K562 (cell line): ENCODE data around the gene CFD. TPM values are rescaled to one million over a fixed set of nuclear protein-coding genes. Genes with fewer than 3 reads are reported as not detected.
A peak's percentile ranks its signal among the peaks of the same experiment; 100 is the strongest.

Experiments used
- ADNP ChIP-seq: fragments of 200-800 bp; sonication (Bioruptor generic); IDR thresholded peaks from 2 replicates; pipeline ENCODE4 v1.6.1; 2016; ENCODE audit warnings: missing genetic modification characterization, missing compliant biosample characterization
- ATF1 ChIP-seq, 2 experiments: fragments of 450-650 bp in 1 of 2; IDR thresholded peaks; 2 replicates each; pipeline ENCODE4 v1.6.1; 2016; ENCODE audit warnings: missing compliant biosample characterization in 1 of 2, missing genetic modification characterization in 1 of 2
- BRD4 ChIP-seq: fragments of 200-600 bp; sonication (generic); IDR thresholded peaks from 2 replicates; pipeline ENCODE4 v1.6.1; 2017; ENCODE audit warnings: inconsistent platforms
- CBX1 ChIP-seq: sonication (generic); IDR thresholded peaks from 2 replicates; pipeline ENCODE4 v1.6.1; 2016; ENCODE audit warnings: antibody characterized with exemption, low read depth, mild to moderate bottlenecking
- CXXC5 ChIP-seq: fragments of 250-450 bp; sonication (Bioruptor Pico); IDR thresholded peaks from 2 replicates; pipeline ENCODE4 v1.8.0; 2022; ENCODE audit warnings: inconsistent platforms, mild to moderate bottlenecking, moderate library complexity
- KDM1A ChIP-seq, 2 experiments: fragments of 450-650 bp; IDR thresholded peaks; 2 replicates each; pipeline ENCODE4 v1.6.1; 2016; ENCODE audit warnings: mild to moderate bottlenecking in 2 of 2
- NRF1 ChIP-seq, 2 experiments: fragments of 450-650 bp; IDR thresholded peaks in 1 of 2; conservative IDR thresholded peaks in 1 of 2; 2 replicates each; pipeline ENCODE4 v1.6.1; 2014; ENCODE audit warnings: mild to moderate bottlenecking in 2 of 2
- POLR2B ChIP-seq: fragments of 450-650 bp; IDR thresholded peaks from 2 replicates; pipeline ENCODE4 v1.6.1; 2018; ENCODE audit warnings: low read depth; ENCODE audit not compliant: partially characterized antibody
- RBBP5 ChIP-seq: fragments of 200-600 bp; sonication (generic); IDR thresholded peaks from 2 replicates; pipeline ENCODE4 v1.6.1; 2012; ENCODE audit warnings: borderline replicate concordance, mild to moderate bottlenecking, low read length, control low read depth, inconsistent platforms; ENCODE audit not compliant: insufficient read depth, poor library complexity, severe bottlenecking
- RBFOX2 ChIP-seq: fragments of 200-400 bp; formaldehyde crosslinking; IDR thresholded peaks from 2 replicates; pipeline ENCODE4 v1.6.1; 2017; ENCODE audit warnings: low read depth, mild to moderate bottlenecking, low read length, moderate library complexity
- SIN3A ChIP-seq, 2 experiments: fragments of 150-350 bp in 1 of 2; IDR thresholded peaks; 2 replicates each; pipeline ENCODE4 v1.6.1; 2011 to 2016; ENCODE audit warnings: borderline replicate concordance in 2 of 2, low read depth in 2 of 2, low read length in 2 of 2, mild to moderate bottlenecking in 2 of 2, moderate library complexity in 2 of 2; ENCODE audit not compliant: control insufficient read depth in 1 of 2
- SMAD1 ChIP-seq: fragments of 150-350 bp; IDR thresholded peaks from 2 replicates; pipeline ENCODE4 v1.6.1; 2014; ENCODE audit warnings: low read length, low read depth; ENCODE audit not compliant: partially characterized antibody
- USF2 ChIP-seq: sonication (generic); formaldehyde crosslinking; IDR thresholded peaks from 2 replicates; pipeline ENCODE4 v1.5.0; 2020; ENCODE audit warnings: missing genetic modification reagents
- XRCC3 ChIP-seq: fragments of 450-650 bp; IDR thresholded peaks from 2 replicates; pipeline ENCODE4 v1.6.1; 2017; ENCODE audit warnings: mild to moderate bottlenecking, moderate library complexity
- polyA plus RNA-seq, 8 experiments: library from polyadenylated mRNA; depleted of rRNA in 4 of 8; stranded (reverse) in 5 of 8; unstranded in 3 of 8; fragments of >200 nt; fragmentation: Nextera tagmentation in 2 of 8; fragmentation: Illumina TruSeq in 1 of 8; extraction: Ambion mirVana in 2 of 8; extraction: Trizol in 1 of 8; gene quantifications; 2 replicates each; pipeline versions ENCODE4 v1.2.1 to v1.2.3, GENCODE V29; 2011 to 2014; ENCODE audit warnings: inconsistent platforms in 1 of 8, missing spikeins in 1 of 8
- total RNA-seq, 7 experiments: library from RNA; depleted of rRNA in 6 of 7; stranded (reverse); fragments of >200 nt in 6 of 7; fragmentation: Illumina TruSeq in 2 of 7; extraction: Trizol in 2 of 7; gene quantifications; 2 replicates each; pipeline versions ENCODE4 v1.2.1 to v1.2.3, GENCODE V29; 2011 to 2021; ENCODE audit warnings: low replicate concordance in 1 of 7
- TF ChIP-seq, protein P1 (sequence below): sonication (generic); formaldehyde crosslinking; IDR thresholded peaks from 2 replicates; pipeline ENCODE4 v1.8.1; 2023; ENCODE audit warnings: mild to moderate bottlenecking, missing genetic modification reagents
- TF ChIP-seq, protein P2 (sequence below): sonication (generic); formaldehyde crosslinking; IDR thresholded peaks from 2 replicates; pipeline ENCODE4 v1.8.1; 2023; ENCODE audit warnings: mild to moderate bottlenecking, missing genetic modification reagents
- TF ChIP-seq, protein P3 (sequence below): sonication (generic); formaldehyde crosslinking; IDR thresholded peaks from 2 replicates; pipeline ENCODE4 v1.8.0; 2022; ENCODE audit warnings: mild to moderate bottlenecking, missing genetic modification reagents

CFD gene
- total and polyA plus RNA-seq, 9 of the 15 experiments (the other 6 are each of a cell fraction or from before 2014, with no cell fraction given), result 0.52 to 59.4 (median 7.6) TPM

DNA sequence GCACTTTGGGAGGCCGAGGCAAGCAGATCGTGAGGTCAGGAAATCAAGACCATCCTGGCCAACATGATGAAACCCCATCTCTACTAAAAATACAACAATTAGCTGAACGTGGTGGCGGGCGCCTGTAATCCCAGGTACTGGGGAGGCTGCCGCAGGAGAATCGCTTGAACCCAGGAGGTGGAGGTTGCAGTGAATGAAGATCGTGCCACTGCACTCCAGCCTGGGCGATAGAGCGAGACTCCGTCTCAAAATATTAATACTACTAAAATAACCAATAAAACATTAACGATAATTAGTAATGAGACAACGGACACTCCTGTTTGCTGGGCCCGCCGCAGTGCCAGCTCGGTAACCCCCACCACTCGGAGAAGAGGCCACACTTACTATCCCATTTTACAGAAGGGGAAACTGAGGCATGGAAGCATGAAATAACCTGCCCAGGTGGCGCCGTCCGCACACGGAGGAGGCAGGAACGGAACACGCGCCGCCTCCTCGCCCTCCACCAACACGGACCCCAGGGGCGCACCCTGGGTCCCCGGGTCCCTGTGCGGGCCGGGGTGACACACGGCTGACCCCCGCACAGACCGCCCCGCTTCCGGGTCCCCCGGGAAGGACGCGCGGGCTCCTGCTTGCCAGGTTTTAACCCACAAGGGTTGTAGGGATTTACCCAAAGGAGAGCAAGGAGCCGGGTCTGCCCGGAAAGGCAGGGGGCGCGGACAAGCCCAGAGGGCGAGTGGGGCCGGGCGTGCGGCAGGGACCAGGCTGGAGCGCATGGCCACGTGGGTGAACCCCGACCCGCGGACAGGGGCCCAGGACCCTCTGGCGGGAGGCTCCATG is 52.0 kb downstream of the CFD start (continued):
- peak in 1 of 2 experiments; percentile 21; a peak in 1 of 4 replicates for TF ChIP-seq NRF1 (conservative IDR thresholded peaks at IDR 0.05 in 1 of 2, IDR thresholded peaks at IDR 0.05 in 1 of 2)
- peak; percentile 14 for TF ChIP-seq POLR2B
- TF ChIP-seq SIN3A (IDR thresholded peaks at IDR 0.05; ENCODE audit: borderline replicate concordance in 2 of 2, control insufficient read depth in 1 of 2, low read depth in 2 of 2, low read length in 2 of 2), result peak; percentile 56 to 70; a peak in 2 of 4 replicates
- TF ChIP-seq, protein P1, sequence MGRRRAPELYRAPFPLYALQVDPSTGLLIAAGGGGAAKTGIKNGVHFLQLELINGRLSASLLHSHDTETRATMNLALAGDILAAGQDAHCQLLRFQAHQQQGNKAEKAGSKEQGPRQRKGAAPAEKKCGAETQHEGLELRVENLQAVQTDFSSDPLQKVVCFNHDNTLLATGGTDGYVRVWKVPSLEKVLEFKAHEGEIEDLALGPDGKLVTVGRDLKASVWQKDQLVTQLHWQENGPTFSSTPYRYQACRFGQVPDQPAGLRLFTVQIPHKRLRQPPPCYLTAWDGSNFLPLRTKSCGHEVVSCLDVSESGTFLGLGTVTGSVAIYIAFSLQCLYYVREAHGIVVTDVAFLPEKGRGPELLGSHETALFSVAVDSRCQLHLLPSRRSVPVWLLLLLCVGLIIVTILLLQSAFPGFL (CRISPR knock-in tag), result no peak
- peak; percentile 84 for TF ChIP-seq ADNP (tag)
- TF ChIP-seq ATF1 (CRISPR knock-in tag; IDR thresholded peaks at IDR 0.05), result no peak
- peak; percentile 15; the same call in 1 of the 2 replicates for TF ChIP-seq ATF1 (tag; IDR thresholded peaks at IDR 0.05)
- peak; percentile 40; the same call in 1 of the 2 replicates for TF ChIP-seq BRD4
- peak; percentile 71; the same call in 1 of the 2 replicates for TF ChIP-seq CBX1
- peak; percentile 43 for TF ChIP-seq RBBP5
- TF ChIP-seq XRCC3, result no peak
- TF ChIP-seq SMAD1, result peak; percentile 24
- TF ChIP-seq, protein P2, sequence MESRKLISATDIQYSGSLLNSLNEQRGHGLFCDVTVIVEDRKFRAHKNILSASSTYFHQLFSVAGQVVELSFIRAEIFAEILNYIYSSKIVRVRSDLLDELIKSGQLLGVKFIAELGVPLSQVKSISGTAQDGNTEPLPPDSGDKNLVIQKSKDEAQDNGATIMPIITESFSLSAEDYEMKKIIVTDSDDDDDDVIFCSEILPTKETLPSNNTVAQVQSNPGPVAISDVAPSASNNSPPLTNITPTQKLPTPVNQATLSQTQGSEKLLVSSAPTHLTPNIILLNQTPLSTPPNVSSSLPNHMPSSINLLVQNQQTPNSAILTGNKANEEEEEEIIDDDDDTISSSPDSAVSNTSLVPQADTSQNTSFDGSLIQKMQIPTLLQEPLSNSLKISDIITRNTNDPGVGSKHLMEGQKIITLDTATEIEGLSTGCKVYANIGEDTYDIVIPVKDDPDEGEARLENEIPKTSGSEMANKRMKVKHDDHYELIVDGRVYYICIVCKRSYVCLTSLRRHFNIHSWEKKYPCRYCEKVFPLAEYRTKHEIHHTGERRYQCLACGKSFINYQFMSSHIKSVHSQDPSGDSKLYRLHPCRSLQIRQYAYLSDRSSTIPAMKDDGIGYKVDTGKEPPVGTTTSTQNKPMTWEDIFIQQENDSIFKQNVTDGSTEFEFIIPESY, result peak; percentile 16; the same call in 1 of the 2 replicates
- peak; percentile 82 for TF ChIP-seq RBFOX2
- peak in 1 of 2 experiments; percentile 69; a peak in 2 of 4 replicates for TF ChIP-seq KDM1A (IDR thresholded peaks at IDR 0.05)
- 0 out of 2 replicates have a peak, but pooled peaks have one; percentile 30 for TF ChIP-seq CXXC5
- TF ChIP-seq USF2 (CRISPR knock-in tag), result peak; percentile 53; the same call in 1 of the 2 replicates
- TF ChIP-seq, protein P3, sequence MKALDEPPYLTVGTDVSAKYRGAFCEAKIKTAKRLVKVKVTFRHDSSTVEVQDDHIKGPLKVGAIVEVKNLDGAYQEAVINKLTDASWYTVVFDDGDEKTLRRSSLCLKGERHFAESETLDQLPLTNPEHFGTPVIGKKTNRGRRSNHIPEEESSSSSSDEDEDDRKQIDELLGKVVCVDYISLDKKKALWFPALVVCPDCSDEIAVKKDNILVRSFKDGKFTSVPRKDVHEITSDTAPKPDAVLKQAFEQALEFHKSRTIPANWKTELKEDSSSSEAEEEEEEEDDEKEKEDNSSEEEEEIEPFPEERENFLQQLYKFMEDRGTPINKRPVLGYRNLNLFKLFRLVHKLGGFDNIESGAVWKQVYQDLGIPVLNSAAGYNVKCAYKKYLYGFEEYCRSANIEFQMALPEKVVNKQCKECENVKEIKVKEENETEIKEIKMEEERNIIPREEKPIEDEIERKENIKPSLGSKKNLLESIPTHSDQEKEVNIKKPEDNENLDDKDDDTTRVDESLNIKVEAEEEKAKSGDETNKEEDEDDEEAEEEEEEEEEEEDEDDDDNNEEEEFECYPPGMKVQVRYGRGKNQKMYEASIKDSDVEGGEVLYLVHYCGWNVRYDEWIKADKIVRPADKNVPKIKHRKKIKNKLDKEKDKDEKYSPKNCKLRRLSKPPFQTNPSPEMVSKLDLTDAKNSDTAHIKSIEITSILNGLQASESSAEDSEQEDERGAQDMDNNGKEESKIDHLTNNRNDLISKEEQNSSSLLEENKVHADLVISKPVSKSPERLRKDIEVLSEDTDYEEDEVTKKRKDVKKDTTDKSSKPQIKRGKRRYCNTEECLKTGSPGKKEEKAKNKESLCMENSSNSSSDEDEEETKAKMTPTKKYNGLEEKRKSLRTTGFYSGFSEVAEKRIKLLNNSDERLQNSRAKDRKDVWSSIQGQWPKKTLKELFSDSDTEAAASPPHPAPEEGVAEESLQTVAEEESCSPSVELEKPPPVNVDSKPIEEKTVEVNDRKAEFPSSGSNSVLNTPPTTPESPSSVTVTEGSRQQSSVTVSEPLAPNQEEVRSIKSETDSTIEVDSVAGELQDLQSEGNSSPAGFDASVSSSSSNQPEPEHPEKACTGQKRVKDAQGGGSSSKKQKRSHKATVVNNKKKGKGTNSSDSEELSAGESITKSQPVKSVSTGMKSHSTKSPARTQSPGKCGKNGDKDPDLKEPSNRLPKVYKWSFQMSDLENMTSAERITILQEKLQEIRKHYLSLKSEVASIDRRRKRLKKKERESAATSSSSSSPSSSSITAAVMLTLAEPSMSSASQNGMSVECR (CRISPR knock-in tag), result peak; percentile 48; the same call in 1 of the 2 replicates
